DOHH2 (cell line): ENCODE data around the gene COX14.

Experiments
- H3F3A ChIP-seq: fragments of 200-600 bp; sonication (generic), shearing (Covaris generic); 2 replicates; pipeline ENCODE4 v1.6.0; 2016; ENCODE audit warnings: antibody characterized with exemption, mild to moderate bottlenecking; ENCODE audit not compliant: control insufficient read depth, insufficient read depth
- H3K27ac ChIP-seq: fragments of 200-600 bp; sonication (generic); 2 replicates; pipeline ENCODE4 v1.5.1; 2014; ENCODE audit warnings: low read depth, mild to moderate bottlenecking, low read length, moderate library complexity
- H3K27me3 ChIP-seq: fragments of 200-600 bp; sonication (generic); 2 replicates; pipeline ENCODE4 v1.6.1; 2014; ENCODE audit warnings: mild to moderate bottlenecking, low read length, mixed read lengths; ENCODE audit not compliant: control insufficient read depth
- H3K36me3 ChIP-seq: fragments of 200-600 bp; sonication (generic); 2 replicates; pipeline ENCODE4 v1.6.1; 2014; ENCODE audit warnings: mild to moderate bottlenecking, low read length, moderate library complexity, mixed read lengths; ENCODE audit not compliant: control insufficient read depth
- H3K4me1 ChIP-seq: fragments of 200-600 bp; sonication (generic); 2 replicates; pipeline ENCODE4 v1.6.1; 2014; ENCODE audit warnings: mild to moderate bottlenecking, low read length, mixed read lengths; ENCODE audit not compliant: control insufficient read depth
- H3K4me2 ChIP-seq: fragments of 200-600 bp; sonication (generic); 2 replicates; pipeline ENCODE4 v1.6.0; 2014; ENCODE audit warnings: mild to moderate bottlenecking, low read length, moderate library complexity
- H3K4me3 ChIP-seq: fragments of 200-600 bp; sonication (generic); 2 replicates; pipeline ENCODE4 v1.5.1; 2014; ENCODE audit warnings: mild to moderate bottlenecking, low read length, mixed read lengths
- H3K79me2 ChIP-seq: fragments of 200-600 bp; sonication (generic); 2 replicates; pipeline ENCODE4 v1.6.1; 2014; ENCODE audit warnings: mild to moderate bottlenecking, low read length, mixed read lengths; ENCODE audit not compliant: control insufficient read depth
- H3K9me2 ChIP-seq: fragments of 200-600 bp; sonication (generic); replicated peaks from 2 replicates; pipeline ENCODE4 v1.6.1; 2014; ENCODE audit warnings: mild to moderate bottlenecking, low read length, mixed read lengths; ENCODE audit not compliant: control insufficient read depth
- H3K9me3 ChIP-seq: fragments of 200-600 bp; sonication (generic); 2 replicates; pipeline ENCODE4 v1.6.1; 2014; ENCODE audit warnings: antibody characterized with exemption, low read length, mixed read lengths; ENCODE audit not compliant: control insufficient read depth, insufficient read depth
- H4K20me1 ChIP-seq: fragments of 200-600 bp; sonication (generic); 2 replicates; pipeline ENCODE4 v1.6.0; 2014; ENCODE audit warnings: low read depth, mild to moderate bottlenecking, antibody characterized with exemption, low read length, moderate library complexity; ENCODE audit not compliant: control insufficient read depth, insufficient read depth
- EZH2phosphoT487 ChIP-seq: fragments of 200-600 bp; sonication (generic); IDR thresholded peaks from 2 replicates; pipeline ENCODE4 v1.6.1; 2017; ENCODE audit warnings: borderline replicate concordance, mild to moderate bottlenecking, antibody characterized with exemption, low read length, moderate library complexity, mixed read lengths
- TF ChIP-seq, protein P1 (sequence below): fragments of 200-600 bp; sonication (generic); IDR thresholded peaks from one replicate; pipeline ENCODE4 v1.5.1; 2014; ENCODE audit warnings: antibody characterized with exemption, mild to moderate bottlenecking, low read depth, low read length; ENCODE audit not compliant: poor library complexity, severe bottlenecking

COX14 gene

DNA sequence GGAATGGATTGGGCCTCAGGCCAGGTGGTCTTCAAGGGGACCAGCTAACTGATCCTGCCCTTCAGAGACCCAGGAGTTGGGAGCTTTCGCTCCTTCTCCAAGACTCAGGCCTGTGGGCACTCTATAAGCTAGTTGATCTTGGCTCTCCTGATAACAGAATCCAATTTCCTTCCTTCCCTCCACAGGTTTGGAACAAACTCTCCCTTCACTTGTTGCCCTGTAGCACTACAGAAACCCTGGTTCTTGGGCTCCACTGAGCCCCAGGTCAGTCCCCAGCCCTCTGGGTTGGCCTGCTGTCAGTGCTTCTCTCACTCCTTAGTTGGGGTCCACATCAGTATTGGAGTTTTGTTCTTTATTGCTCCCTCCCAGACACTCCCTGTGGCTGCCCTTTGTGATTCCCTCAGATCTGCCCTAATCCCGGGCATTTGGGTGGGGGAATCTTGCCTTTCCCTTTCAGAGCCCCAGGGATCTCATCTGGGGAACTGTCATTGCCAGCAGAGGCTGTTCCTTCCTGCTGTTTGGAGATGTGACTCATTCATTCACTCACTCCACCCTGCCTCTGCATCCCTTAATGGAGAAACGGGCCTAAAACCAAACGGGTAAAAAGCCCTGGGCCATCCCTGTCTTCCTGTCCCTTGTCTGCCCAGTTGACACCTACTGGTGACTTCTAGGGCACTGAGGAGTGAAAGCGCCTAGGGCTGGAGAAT, 12.6 kb upstream of the COX14 start:
- H3K27me3 ChIP-seq, result no peaks in the 10 kb centered on the region
- no peaks in the 10 kb centered on the region for H3K79me2 ChIP-seq
- no peak overlapping the region for H3K4me3 ChIP-seq
- H3K4me1 ChIP-seq, result peaks cover 4% of the 10 kb centered on the region; the same call in 1 of the 2 replicates
- H3K4me2 ChIP-seq, result no peak overlapping the region
- no peaks in the 10 kb centered on the region for H3K9me3 ChIP-seq
- H3F3A ChIP-seq, result no peaks in the 10 kb centered on the region; the same call in 1 of the 2 replicates
- H4K20me1 ChIP-seq, result no peaks in the 10 kb centered on the region
- H3K27ac ChIP-seq, result no peak overlapping the region
- no peak for TF ChIP-seq EZH2phosphoT487
- TF ChIP-seq, protein P1, sequence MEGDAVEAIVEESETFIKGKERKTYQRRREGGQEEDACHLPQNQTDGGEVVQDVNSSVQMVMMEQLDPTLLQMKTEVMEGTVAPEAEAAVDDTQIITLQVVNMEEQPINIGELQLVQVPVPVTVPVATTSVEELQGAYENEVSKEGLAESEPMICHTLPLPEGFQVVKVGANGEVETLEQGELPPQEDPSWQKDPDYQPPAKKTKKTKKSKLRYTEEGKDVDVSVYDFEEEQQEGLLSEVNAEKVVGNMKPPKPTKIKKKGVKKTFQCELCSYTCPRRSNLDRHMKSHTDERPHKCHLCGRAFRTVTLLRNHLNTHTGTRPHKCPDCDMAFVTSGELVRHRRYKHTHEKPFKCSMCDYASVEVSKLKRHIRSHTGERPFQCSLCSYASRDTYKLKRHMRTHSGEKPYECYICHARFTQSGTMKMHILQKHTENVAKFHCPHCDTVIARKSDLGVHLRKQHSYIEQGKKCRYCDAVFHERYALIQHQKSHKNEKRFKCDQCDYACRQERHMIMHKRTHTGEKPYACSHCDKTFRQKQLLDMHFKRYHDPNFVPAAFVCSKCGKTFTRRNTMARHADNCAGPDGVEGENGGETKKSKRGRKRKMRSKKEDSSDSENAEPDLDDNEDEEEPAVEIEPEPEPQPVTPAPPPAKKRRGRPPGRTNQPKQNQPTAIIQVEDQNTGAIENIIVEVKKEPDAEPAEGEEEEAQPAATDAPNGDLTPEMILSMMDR, result no peak
- no peaks in the 10 kb centered on the region for H3K9me2 ChIP-seq
- peaks cover 58% of the 10 kb centered on the region for H3K36me3 ChIP-seq

DNA sequence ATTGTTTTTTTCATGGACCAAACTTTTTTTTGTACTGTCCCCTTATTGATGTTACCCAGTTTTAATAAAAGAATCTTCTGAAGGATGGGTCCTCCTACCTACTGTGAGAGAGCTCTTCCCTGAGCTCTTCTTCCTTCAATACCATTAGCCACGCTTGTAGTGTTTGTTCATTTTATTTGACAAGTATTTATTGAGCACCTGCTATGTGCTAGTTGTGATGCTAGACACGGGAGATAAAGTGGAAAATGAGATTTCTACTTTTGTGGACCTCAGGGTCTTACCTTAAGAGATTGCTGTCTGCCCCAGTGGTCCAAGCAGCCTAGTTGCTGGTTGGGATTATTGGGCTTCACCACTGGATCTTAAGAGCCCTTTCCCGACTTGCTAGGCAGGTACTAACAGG, 11.5 kb upstream of the COX14 start:
- no peak overlapping the region for H3K4me2 ChIP-seq
- H3K27ac ChIP-seq, result no peak overlapping the region
- H3K9me3 ChIP-seq, result no peaks in the 10 kb centered on the region
- H3K36me3 ChIP-seq, result peaks cover 49% of the 10 kb centered on the region
- no peaks in the 10 kb centered on the region; the same call in 1 of the 2 replicates for H3F3A ChIP-seq
- H3K4me1 ChIP-seq, result peaks cover 4% of the 10 kb centered on the region; the same call in 1 of the 2 replicates
- no peak overlapping the region for H3K4me3 ChIP-seq
- TF ChIP-seq, protein P1, result no peak
- no peak for TF ChIP-seq EZH2phosphoT487
- H3K27me3 ChIP-seq, result no peaks in the 10 kb centered on the region
- no peaks in the 10 kb centered on the region for H3K9me2 ChIP-seq
- no peaks in the 10 kb centered on the region for H4K20me1 ChIP-seq
- H3K79me2 ChIP-seq, result no peaks in the 10 kb centered on the region

DNA sequence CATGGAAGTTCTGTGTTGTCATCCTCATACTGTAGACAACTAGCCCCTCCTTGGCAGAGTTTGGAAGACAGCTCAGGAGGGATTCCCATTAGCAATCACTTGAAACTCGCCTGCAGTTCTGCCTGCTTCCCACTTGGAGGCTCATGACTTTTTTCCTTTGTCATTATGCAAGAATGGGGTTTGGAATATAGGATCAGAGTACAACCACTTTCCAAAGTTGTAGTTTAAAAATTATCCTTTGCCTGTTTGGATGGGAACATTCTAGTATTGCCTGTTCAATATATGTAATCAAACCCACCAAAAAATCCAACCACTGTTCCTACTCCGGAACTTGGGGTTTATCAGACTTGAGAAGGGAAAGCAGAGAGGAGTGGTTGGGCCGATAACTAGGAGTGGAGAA, 10.4 kb upstream of the COX14 start:
- H3K9me3 ChIP-seq, result no peaks in the 10 kb centered on the region
- no peak overlapping the region for H3K27ac ChIP-seq
- peaks cover 38% of the 10 kb centered on the region for H3K36me3 ChIP-seq
- no peak overlapping the region for H3K4me3 ChIP-seq
- H3K79me2 ChIP-seq, result no peaks in the 10 kb centered on the region
- peaks cover 4% of the 10 kb centered on the region; the same call in 1 of the 2 replicates for H3K4me1 ChIP-seq
- H3F3A ChIP-seq, result no peaks in the 10 kb centered on the region; the same call in 1 of the 2 replicates
- no peak overlapping the region for H3K4me2 ChIP-seq
- H3K9me2 ChIP-seq, result no peaks in the 10 kb centered on the region
- H4K20me1 ChIP-seq, result no peaks in the 10 kb centered on the region
- H3K27me3 ChIP-seq, result no peaks in the 10 kb centered on the region
- TF ChIP-seq EZH2phosphoT487, result no peak
- TF ChIP-seq, protein P1, result no peak
